ENCODE results near the gene APOBEC3C.
"Not testable (repeated sequence)": the region's sequence is repeated elsewhere in the genome, so short reads cannot be mapped to it uniquely, and the experiment has no call there.

Gene APOBEC3C

GRCh38 chr22:39013942-39014722 lies at the start of gene APOBEC3C:
Gene APOBEC3C, plus strand, starts transcription at chr22:39014257. Its CDS starts 106 bp downstream, at chr22:39014363.
- DNase-seq, result peak; percentile 83

GRCh38 chr22:38964306-38964705 lies 49.8 kb upstream of the APOBEC3C start:
- DNase-seq, result no peak

- no peak for DNase-seq
These were observed 49.1 kb upstream of the APOBEC3C start for GRCh38 chr22:38964989-38965388.

- no peak for DNase-seq
These were observed 48.3 kb upstream of the APOBEC3C start for GRCh38 chr22:38965614-38966379.

- no peak for DNase-seq
These were observed 47.7 kb upstream of the APOBEC3C start for GRCh38 chr22:38966380-38966702.

GRCh38 chr22:38966942-38967341 lies 47.1 kb upstream of the APOBEC3C start:
- no peak for DNase-seq

GRCh38 chr22:38967451-38968450 lies 46.3 kb upstream of the APOBEC3C start:
- DNase-seq, result no peak

- no peak for DNase-seq
These were observed 45.3 kb upstream of the APOBEC3C start for GRCh38 chr22:38968801-38969200.

- no peak for DNase-seq
These were observed 43.5 kb upstream of the APOBEC3C start for GRCh38 chr22:38970551-38970950.

GRCh38 chr22:38971202-38971601 lies 42.9 kb upstream of the APOBEC3C start:
- DNase-seq, result no peak

GRCh38 chr22:38971791-38972190 lies 42.3 kb upstream of the APOBEC3C start:
- no peak for DNase-seq

- DNase-seq, result no peak
These were observed 41.5 kb upstream of the APOBEC3C start for GRCh38 chr22:38972558-38972957.

- DNase-seq, result peak; percentile 48
These were observed 40.5 kb upstream of the APOBEC3C start for GRCh38 chr22:38973289-38974169.

GRCh38 chr22:38974170-38974825 lies 39.8 kb upstream of the APOBEC3C start:
- DNase-seq, result no peak

- DNase-seq, result no peak
These were observed 39.3 kb upstream of the APOBEC3C start for GRCh38 chr22:38974826-38975175.

- not testable (repeated sequence) for DNase-seq
These were observed 36.8 kb upstream of the APOBEC3C start for GRCh38 chr22:38977289-38977688.

GRCh38 chr22:38980587-38980986 lies 33.5 kb upstream of the APOBEC3C start:
- DNase-seq, result not testable (repeated sequence)

- no peak for DNase-seq
These were observed 32.8 kb upstream of the APOBEC3C start for GRCh38 chr22:38981005-38981991.

- DNase-seq, result peak; percentile 60
These were observed 31.8 kb upstream of the APOBEC3C start, which contains the start of gene APOBEC3B for GRCh38 chr22:38981992-38982927. Gene APOBEC3B, plus strand, starts transcription at chr22:38982347. Its CDS starts 107 bp downstream, at chr22:38982454.

Data from activated naive CD4-positive, alpha-beta T cell treated with Interleukin-2 at 50 U/mL for 16 hours (primary cell).